GM18909 (cell line): ENCODE results near the gene PDGFD.

Experiments
- ATAC-seq: cut with Tn5 transposase; IDR thresholded peaks from one replicate; pipeline ENCODE4 v1.9.1; 2021; ENCODE audit warnings: mild to moderate bottlenecking; ENCODE audit not compliant: unreplicated experiment, poor library complexity

Gene PDGFD

GRCh38 chr11:103970701-103971249 is 193.2 kb downstream of the PDGFD start:
- ATAC-seq: peak; percentile 99

DNA sequence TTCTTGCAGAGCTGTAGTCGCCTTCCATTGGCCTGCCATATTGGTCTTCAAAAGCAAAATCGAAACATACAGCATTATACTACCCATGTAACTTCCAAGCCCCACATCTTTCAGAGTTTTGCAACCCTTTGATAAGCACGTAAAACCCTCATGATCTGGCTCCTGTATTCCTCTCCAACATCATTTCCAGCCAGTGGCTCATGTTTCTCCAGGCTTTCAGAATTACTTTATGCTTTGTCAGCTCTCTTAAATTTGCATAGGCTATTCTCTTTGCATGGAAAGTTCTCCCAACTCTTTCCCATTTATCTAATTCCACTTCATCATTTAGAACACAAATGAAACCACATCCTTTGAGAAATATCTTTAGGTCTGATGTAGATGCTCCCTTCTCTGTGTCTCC is 195.3 kb downstream of the PDGFD start:
- no peak for ATAC-seq

- ATAC-seq: no peak
Measured at GRCh38 chr11:103967985-103968384, 196.0 kb downstream of the PDGFD start.

DNA sequence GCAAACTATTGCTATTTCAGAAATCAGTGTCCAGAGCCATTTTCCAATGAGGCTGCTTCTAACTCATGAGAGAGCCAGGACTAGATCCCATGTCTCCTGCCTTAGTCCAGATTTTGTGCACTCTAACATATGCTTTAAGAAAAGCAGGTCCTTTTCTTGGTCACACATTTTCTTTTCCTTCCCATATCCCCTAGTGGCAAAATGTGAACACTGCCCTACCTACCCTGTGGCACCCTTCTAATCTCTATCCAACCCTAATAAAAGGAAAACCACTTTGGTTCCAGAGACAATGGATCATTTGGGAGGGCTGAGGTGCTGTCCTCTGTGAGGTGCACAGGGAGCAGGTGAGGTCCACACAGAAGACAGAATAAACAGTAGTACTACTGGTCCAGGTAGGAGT is 199.6 kb downstream of the PDGFD start:
- ATAC-seq: no peak

DNA sequence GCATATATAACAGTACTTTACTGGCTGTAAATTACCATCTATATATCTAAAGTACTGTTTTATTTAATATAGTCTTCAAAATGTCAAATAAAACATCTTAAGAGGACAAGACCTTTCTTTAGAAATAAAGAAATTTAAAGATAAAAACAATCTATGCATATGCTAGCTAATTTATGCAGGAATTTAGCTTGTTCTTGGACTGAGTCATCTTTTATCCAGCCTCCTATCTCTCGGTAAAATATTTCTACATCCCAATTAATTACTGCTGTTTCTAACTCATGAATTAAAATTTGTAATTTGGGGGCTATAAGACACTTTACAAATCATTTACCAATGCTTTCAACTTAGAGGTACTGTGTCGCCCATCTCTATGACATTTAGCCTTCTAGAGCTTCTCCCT is 200.3 kb downstream of the PDGFD start:
- ATAC-seq: no peak

DNA sequence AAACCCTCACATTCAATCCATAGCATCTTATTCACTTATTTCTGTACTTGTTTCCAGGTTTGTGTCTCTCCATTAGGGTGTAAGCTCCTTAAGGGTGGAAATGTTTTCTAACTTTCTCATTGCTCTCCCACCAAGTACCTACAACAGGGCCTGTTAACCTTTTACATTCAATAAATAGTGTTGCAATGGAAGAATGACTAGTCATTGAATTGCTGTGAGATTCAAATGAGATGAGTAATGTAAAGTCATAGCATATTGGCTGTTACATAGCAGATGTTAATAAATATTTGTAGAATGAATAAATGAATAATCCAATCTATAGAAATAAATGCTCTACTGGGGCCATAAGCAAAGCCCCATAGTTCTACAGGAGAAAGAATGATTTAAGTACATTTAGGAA is 202.9 kb downstream of the PDGFD start:
- no peak for ATAC-seq

GRCh38 chr11:103960108-103960507 is 203.8 kb downstream of the PDGFD start:
- ATAC-seq: no peak

- peak; percentile 99 for ATAC-seq
Measured at GRCh38 chr11:103959279-103959942, 204.5 kb downstream of the PDGFD start.

- ATAC-seq: peak; percentile 47
Measured at GRCh38 chr11:103958475-103959215, 205.3 kb downstream of the PDGFD start.

DNA sequence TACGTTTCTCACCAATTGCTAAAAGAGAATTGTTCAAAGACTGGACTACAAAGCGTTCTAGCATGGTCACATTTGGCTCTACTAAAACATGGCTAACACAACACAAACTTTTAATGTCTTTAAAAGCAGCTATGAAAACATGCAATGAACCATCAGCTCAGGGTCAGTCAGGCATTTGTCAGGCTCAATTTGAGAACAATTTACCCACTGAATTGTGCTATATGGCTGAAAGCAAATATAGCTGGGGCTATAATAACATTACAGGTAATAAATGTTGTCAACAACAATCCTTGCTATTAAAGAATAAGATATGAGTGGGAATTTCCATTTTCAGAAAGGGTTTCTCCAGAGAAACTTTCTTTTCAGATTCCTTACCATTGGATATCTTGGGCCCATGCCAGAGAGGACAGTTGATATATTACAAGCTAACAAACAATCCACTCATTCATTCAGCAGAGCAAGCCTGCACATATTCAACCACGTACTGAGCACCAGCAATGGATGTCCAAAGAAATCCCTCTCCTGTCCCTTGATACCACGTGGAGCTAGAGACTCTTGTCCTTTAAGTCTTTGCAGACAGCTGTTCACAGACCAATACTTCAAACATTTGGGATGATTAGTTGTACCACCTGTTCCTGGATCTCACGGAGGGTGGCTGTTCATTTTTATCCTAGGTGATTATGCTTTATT is 210.0 kb downstream of the PDGFD start:
- ATAC-seq: no peak

GRCh38 chr11:103949781-103950180 is 214.2 kb downstream of the PDGFD start:
- no peak for ATAC-seq

GRCh38 chr11:103948187-103948763 is 215.7 kb downstream of the PDGFD start:
- ATAC-seq: no peak

GRCh38 chr11:103947546-103947919 is 216.4 kb downstream of the PDGFD start:
- ATAC-seq: no peak

- no peak for ATAC-seq
Measured at GRCh38 chr11:103946793-103947545, 217.0 kb downstream of the PDGFD start.

DNA sequence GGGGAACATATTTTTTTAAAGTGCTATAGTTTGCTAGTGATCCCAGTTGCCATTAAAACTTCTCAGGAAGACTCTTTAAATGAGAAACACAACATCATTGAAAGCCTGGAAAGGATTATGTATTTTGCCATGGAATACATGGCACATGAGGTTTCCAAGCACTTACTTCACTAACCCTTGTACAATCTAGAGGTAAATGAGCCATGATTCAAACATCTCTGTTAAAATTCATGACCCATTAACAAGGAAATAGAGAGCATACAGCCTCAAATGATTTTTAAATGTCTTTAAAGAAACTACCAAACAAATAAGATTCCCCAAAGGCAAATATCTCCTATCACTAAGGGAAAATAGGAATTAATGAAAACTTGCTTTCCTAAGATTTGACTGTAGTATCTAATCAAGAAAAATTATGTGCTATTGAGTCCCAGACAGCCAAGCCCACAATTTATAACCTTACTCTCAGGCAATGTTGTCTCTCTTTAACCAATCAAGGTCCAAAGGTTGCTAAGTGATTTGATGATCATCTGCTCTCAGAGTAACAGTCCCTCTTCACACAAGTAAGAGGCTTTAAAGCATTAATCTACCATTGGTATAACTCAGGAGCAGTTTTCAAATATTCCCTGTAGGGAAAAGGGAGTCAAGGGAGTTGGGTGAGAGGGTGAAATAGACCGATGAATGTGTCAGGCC is 219.6 kb downstream of the PDGFD start:
- no peak for ATAC-seq

DNA sequence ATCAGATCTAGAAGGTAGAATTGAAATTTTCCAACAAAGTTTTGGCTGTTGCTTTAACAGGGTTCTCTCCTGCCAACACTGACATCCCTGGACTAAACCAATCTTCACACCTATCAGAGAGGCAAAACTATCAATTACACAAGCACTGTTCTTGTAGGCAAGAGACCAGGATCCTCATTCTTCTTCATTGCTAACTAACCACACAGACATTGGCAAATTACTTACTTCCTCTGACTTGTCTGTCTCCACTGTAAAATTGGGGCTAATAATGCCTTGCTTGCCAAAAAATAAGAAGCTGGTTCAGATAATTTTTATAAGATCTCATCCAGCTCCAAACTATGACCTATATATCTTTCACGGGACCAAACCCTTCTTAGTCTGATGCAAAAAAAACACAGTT is 221.3 kb downstream of the PDGFD start:
- ATAC-seq: no peak

- no peak for ATAC-seq
Measured at GRCh38 chr11:103940551-103940950, 223.4 kb downstream of the PDGFD start.

GRCh38 chr11:103939694-103940093 is 224.3 kb downstream of the PDGFD start:
- ATAC-seq: peak; percentile 48

DNA sequence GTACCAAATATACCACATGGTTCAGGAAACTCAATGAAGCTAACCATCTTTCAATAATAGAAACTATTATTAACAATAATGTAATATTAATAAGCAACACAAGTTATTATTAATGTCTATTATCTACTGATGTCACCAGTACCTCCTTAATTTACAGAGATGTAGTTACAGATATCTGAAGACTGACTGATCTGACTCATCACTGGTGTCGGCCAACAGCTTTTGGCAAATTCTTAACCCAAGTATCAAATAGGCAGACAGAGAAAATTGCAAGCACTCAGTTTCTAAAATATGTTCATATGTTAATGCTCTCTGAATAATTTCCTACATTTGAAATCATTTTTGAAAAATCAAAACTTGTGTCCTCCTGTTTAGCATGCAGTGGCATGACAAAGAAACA is 227.9 kb downstream of the PDGFD start:
- ATAC-seq: peak; percentile 81

- ATAC-seq: no peak
Measured at GRCh38 chr11:103935219-103935618, 228.7 kb downstream of the PDGFD start.
